NCI-H1436 treated with DMSO at 0.1 percent for 48 hours (cell line): ENCODE results near the gene PRPSAP2.
"Not testable (repeated sequence)": the region's sequence is repeated elsewhere in the genome, so short reads cannot be mapped to it uniquely, and the experiment has no call there.

ENCODE experiments used
- DNase-seq: peaks from one replicate; lab custom pipeline; 2025; lab: John Stamatoyannopoulos, UW

PRPSAP2 gene

GRCh38 chr17:18889658-18890057 lies 31.7 kb downstream of the PRPSAP2 start:
- DNase-seq: no peak

DNA sequence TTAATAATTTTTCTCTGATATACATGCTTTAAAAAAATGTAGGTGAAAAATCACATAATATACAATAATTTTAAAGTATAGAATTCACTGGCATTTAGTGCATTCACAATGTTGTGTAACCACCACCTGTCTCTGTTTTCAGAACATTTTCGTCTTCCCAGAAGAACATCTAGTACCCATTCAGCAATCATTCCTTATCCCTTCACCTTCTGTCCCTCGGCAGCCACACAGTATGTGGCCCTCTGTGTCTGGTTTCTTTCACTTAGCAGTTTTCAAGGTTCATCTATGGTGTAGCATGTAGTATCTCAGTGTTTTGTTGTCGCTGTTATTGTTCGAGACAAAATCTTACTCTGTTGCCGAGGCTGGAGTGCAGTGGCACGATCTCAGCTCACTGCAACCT lies 33.6 kb downstream of the PRPSAP2 start:
- DNase-seq: no peak

DNA sequence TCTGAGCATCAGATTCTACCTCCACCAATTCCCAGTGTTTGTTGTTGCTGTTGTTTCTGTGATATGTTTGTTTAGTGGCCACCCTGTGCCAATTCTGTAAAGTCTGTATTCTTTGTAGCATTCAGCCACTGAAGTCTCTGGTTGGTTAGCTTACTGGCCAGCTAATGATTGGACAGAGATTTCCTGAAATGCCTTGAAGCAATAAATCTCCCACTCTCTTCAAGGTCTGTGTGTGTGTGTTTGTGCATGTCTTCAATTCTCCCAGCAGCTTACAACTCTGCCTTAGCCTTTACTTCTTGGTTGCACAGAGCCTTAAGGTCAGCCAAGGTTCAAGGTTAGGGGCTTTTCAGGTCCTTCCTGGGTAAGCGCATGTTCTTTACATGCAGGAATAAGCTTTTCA lies 38.2 kb downstream of the PRPSAP2 start:
- DNase-seq: no peak

GRCh38 chr17:18896947-18897346 lies 39.0 kb downstream of the PRPSAP2 start:
- DNase-seq: no peak

GRCh38 chr17:18904482-18904881 lies 46.6 kb downstream of the PRPSAP2 start:
- DNase-seq: no peak

GRCh38 chr17:18905226-18905625 lies 47.3 kb downstream of the PRPSAP2 start:
- no peak for DNase-seq

GRCh38 chr17:18910326-18910725 lies 52.4 kb downstream of the PRPSAP2 start:
- DNase-seq: no peak

GRCh38 chr17:18910881-18911280 lies 53.0 kb downstream of the PRPSAP2 start:
- no peak for DNase-seq

DNA sequence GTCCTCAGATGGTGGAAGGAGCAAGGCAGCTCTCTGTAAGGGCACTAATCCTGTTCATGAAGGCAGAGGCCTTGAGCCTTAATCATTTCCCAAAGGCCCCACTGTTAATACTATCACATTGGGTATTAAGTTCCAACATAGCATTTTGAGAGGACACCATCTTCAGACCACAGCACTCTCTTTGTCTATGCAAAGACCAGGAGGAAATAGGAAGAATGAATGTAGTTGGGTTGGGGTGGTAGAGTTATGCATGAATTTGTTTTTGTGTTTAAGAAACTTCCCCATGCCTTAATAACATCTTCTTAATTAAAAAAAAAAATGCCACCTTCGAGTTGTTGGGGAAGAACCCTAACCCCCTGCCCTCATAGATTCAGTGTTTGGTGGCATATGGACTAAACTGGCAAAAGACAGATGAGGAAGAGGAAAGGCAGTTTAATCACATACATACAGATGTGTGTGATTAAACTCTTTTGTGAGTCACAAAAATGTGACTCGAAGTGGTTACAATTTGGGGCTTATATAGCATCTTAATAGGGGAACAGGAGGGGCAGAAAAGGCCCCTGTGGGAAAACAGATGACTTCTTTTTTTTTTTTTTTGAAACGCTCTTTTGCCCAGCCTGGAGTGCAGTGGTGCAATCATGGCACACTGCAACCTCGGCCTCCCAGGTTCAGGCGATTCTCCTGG lies 59.0 kb downstream of the PRPSAP2 start:
- DNase-seq: no peak

DNA sequence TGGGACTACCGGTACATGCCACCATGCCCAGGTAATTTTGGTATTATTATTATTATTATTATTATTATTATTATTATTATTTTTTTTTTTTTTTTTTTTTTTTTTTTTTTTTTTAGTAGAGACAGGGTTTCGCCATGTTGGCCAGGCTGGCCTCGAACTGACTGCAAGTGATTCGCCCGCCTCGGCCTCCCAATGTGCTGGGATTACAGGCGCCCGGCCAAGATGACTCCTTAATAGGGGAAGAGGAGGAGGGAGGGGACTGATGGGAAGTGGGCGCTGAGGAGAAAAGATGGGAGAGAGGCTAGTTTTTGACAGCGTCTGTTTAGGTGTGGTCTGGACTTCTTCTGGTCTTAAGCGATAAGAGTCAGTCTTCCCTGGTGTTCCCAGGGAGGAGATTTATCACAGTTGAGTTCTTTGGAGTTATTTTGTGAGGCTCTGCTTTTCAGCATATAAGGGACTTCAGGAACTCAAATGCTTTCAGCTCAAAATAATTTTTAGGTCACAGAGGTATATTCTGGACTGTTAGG lies 59.6 kb downstream of the PRPSAP2 start:
- DNase-seq: no peak

- DNase-seq: no peak
These were observed 62.0 kb downstream of the PRPSAP2 start for GRCh38 chr17:18919963-18920362.

DNA sequence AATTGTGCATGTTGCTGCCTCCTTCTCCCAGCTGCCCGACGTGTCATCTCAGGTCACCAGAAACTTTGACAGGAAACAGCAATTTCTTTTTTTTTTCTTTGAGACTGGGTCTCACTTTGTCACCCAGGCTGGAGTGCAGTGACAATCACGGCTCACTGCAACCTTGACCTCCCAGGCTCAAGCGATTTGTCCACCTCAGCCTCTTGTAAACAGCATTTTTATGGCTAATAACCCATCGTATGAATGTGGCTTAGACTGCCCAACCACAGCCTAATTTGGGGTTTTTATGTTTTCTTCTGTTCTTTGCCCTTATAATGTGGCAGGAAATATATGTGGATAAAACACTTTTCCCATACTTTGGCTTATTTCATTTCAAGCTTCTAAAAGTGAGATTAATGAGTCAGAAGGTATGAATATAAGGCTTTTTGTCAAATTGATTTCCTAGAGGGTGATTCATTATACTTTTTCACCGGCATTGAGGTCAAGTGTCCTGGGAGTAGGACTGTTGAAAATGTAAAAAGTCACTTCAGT lies 63.0 kb downstream of the PRPSAP2 start:
- DNase-seq: no peak

- no peak for DNase-seq
These were observed 63.6 kb downstream of the PRPSAP2 start for GRCh38 chr17:18921485-18921884.

- no peak for DNase-seq
These were observed 64.1 kb downstream of the PRPSAP2 start for GRCh38 chr17:18921912-18922451.

DNA sequence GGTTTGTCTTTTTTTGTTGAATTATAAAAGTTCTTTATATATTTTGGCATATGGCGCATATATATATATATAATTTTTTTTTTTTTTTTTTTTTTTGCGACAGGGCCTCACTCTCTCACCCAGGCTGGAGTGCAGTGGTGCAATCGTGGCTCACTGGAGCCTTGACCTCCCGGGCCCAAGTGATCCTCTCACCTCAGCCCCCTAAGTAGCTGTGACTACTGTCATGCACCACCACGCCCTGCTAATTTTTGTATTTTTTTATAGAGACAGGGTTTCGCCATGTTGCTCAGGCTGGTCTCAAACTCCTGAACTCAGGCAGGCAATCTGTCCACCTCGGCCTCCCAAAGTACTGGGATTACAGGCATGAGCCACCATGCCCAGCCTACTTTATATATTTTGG lies 64.7 kb downstream of the PRPSAP2 start:
- not testable (repeated sequence) for DNase-seq

- DNase-seq: no peak
These were observed 67.3 kb downstream of the PRPSAP2 start for GRCh38 chr17:18925187-18925586.

DNA sequence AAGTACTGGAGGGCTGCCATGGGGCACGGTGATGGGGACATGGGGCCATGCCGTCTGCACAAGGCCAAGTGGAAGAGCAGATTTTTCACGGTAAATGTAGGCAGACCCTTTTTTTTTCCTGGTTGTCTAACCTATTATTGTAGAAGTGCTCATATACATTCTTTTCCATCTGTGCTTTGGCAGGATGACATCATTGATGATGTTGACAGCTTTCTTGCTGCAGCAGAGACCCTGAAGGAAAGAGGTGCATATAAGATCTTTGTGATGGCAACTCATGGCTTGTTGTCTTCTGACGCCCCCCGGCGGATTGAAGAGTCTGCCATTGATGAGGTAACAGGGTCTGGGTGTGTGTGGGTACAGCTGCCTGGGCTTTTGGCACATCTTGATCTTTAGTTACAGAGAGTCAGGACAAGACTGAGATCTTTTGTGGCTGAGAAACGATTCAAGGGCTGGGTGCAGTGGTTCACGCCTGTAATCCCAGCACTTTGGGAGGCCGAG lies 70.7 kb downstream of the PRPSAP2 start:
- DNase-seq: no peak

- DNase-seq: no peak
These were observed 74.6 kb downstream of the PRPSAP2 start for GRCh38 chr17:18932360-18933055.

DNA sequence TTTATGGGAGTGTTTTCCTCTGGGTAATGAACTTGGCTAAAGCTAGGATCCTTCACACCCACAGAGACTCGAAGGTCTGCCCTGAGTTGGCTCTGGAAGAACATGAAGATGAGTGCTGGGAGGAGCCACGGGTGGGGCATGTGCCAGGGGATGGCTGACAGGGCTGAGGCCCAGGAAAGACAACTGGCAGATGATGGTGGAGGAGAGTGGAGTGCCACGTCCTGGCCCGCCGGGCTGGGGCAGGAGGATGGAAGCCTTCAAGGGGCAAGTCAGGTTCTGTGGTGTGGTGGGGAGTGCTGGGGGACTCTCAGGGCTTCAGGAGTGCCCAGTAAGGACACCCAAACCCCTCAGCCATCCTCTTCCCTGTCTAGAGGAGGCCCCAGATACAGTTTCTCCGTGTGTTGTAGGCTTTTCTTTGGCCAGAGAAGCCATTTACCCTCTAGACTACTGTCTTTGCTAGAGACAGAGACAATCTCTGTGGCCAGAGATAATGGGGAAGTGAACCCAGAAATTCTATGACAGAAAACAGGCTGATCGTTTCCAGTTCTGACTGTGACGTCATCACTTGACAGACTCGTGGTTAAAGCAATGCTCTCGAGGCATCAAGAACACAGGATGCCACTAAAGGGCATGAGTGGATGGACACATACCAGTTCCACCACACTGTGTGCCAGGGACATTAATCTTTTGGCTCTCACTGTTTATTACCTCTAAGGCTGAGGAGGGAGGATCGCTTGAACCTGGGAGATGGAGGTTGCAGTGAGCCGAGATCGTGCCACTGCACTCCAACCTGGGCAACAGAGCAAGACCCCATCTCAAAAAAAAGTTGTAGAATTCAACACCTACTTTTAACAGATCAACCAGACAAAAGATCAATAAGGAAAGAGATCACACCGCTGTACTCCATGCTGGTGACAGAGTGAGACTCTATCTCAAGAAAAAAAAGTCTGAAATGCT lies 75.4 kb downstream of the PRPSAP2 start:
- no peak for DNase-seq

- DNase-seq: no peak
These were observed 80.2 kb downstream of the PRPSAP2 start for GRCh38 chr17:18937981-18938691.

DNA sequence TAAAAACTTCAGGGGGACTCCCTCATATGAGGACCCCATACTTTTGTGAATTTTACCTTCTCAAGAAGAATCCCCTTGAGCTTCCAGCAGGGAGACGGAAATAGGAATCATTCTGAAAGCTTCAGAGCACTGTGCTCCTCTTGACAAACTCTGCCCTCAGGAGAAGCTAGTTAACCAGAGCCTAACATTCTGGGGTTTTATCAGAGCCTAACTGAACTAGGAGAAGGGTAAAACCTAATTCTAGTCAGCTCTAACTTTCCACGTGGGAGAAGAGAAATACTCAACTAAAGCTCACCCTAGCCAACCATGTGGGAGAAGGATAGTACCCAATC lies 80.7 kb downstream of the PRPSAP2 start:
- no peak for DNase-seq
